HepG2 (cell line): ENCODE data around the gene ENO2. TPM values are rescaled to one million over a fixed set of nuclear protein-coding genes. Genes with fewer than 3 reads are reported as not detected.

Experiments used
- CAMTA2 ChIP-seq: sonication (generic); formaldehyde crosslinking; IDR thresholded peaks from 2 replicates; pipeline ENCODE4 v1.4.0; 2020; ENCODE audit warnings: mild to moderate bottlenecking, missing genetic modification reagents, borderline replicate concordance
- CBFB ChIP-seq: sonication (generic); formaldehyde crosslinking; IDR thresholded peaks from 2 replicates; pipeline ENCODE4 v1.4.0; 2020; ENCODE audit warnings: missing genetic modification reagents
- CCDC6 ChIP-seq: sonication (generic); formaldehyde crosslinking; IDR thresholded peaks from 2 replicates; pipeline ENCODE4 v1.8.1; 2022; ENCODE audit warnings: mild to moderate bottlenecking, missing genetic modification reagents, moderate library complexity
- FOXA1 ChIP-seq, 2 experiments: fragments of 450-650 bp in 1 of 2; sonication (generic) in 1 of 2; formaldehyde crosslinking in 1 of 2; IDR thresholded peaks; 2 replicates each; pipeline versions ENCODE4 v1.4.0 to v1.6.1; 2016 to 2020; ENCODE audit warnings: missing genetic modification reagents in 1 of 2
- GATAD2A ChIP-seq: IDR thresholded peaks from 2 replicates; pipeline ENCODE4 v1.6.1; 2016
- KAT8 ChIP-seq: IDR thresholded peaks from 2 replicates; pipeline ENCODE4 v1.6.1; 2016; ENCODE audit warnings: missing genetic modification reagents, missing compliant biosample characterization
- KLF16 ChIP-seq, 2 experiments: sonication (generic) in 1 of 2; formaldehyde crosslinking in 1 of 2; IDR thresholded peaks; 2 replicates each; pipeline versions ENCODE4 v1.6.1 to v1.8.0; 2016 to 2023; ENCODE audit warnings: missing genetic modification reagents in 2 of 2, missing compliant biosample characterization in 1 of 2
- PPARG ChIP-seq: conservative IDR thresholded peaks from 2 replicates; pipeline ENCODE4 v1.6.1; 2016; ENCODE audit warnings: missing biosample characterization, missing genetic modification reagents
- REPIN1 ChIP-seq: sonication (generic); formaldehyde crosslinking; IDR thresholded peaks from 2 replicates; pipeline ENCODE4 v1.8.0; 2022; ENCODE audit warnings: missing genetic modification reagents, low read depth, mild to moderate bottlenecking, borderline replicate concordance
- SAFB2 ChIP-seq: sonication (generic); formaldehyde crosslinking; IDR thresholded peaks from 2 replicates; pipeline ENCODE4 v1.5.1; 2020; ENCODE audit warnings: missing genetic modification reagents, low read depth, mild to moderate bottlenecking, borderline replicate concordance
- SIX1 ChIP-seq: sonication (generic); formaldehyde crosslinking; IDR thresholded peaks from 2 replicates; pipeline ENCODE4 v1.4.0; 2020; ENCODE audit warnings: missing genetic modification reagents, borderline replicate concordance
- SRSF9 ChIP-seq: fragments of 200-400 bp; formaldehyde crosslinking; IDR thresholded peaks from 2 replicates; pipeline ENCODE4 v1.6.1; 2018; ENCODE audit warnings: borderline replicate concordance, mild to moderate bottlenecking, low read depth, low read length; ENCODE audit not compliant: insufficient read depth, poor library complexity, severe bottlenecking
- TAF1 ChIP-seq: sonication (generic); formaldehyde crosslinking; IDR thresholded peaks from 2 replicates; pipeline ENCODE4 v1.4.0; 2020; ENCODE audit warnings: missing genetic modification reagents
- TBL1XR1 ChIP-seq: fragments of 150-350 bp; IDR thresholded peaks from 2 replicates; pipeline ENCODE4 v1.6.1; 2014; ENCODE audit warnings: borderline replicate concordance, low read length; ENCODE audit not compliant: partially characterized antibody
- TCF12 ChIP-seq, 2 experiments: fragments of 450-650 bp in 1 of 2; sonication (generic) in 1 of 2; formaldehyde crosslinking in 1 of 2; IDR thresholded peaks; 2 replicates each; pipeline versions ENCODE4 v1.6.1 to v1.8.0; 2017 to 2022; ENCODE audit warnings: antibody characterized with exemption in 1 of 2, mild to moderate bottlenecking in 1 of 2, missing genetic modification reagents in 1 of 2, moderate library complexity in 1 of 2
- TCF7L2 ChIP-seq: IDR thresholded peaks from 2 replicates; pipeline ENCODE4 v1.6.1; 2011; ENCODE audit warnings: mild to moderate bottlenecking, low read depth, low read length, moderate library complexity
- U2AF2 ChIP-seq: fragments of 200-400 bp; formaldehyde crosslinking; IDR thresholded peaks from 2 replicates; pipeline ENCODE4 v1.6.1; 2017; ENCODE audit warnings: low read depth, mild to moderate bottlenecking, low read length
- ZBTB7B ChIP-seq: sonication (generic); formaldehyde crosslinking; IDR thresholded peaks from 2 replicates; pipeline ENCODE4 v1.4.0; 2020; ENCODE audit warnings: missing genetic modification reagents
- ZNF382 ChIP-seq: sonication (generic); formaldehyde crosslinking; IDR thresholded peaks from 2 replicates; pipeline ENCODE4 v1.5.0; 2020; ENCODE audit warnings: missing genetic modification reagents, mild to moderate bottlenecking, borderline replicate concordance
- ZNF432 ChIP-seq: sonication (generic); formaldehyde crosslinking; IDR thresholded peaks from 2 replicates; pipeline ENCODE4 v1.5.0; 2020; ENCODE audit warnings: missing genetic modification reagents, mild to moderate bottlenecking, borderline replicate concordance
- ZNF773 ChIP-seq: sonication (generic); formaldehyde crosslinking; IDR thresholded peaks from 2 replicates; pipeline ENCODE4 v1.4.0; 2020; ENCODE audit warnings: missing genetic modification reagents, borderline replicate concordance
- ZNF792 ChIP-seq: IDR thresholded peaks from 2 replicates; pipeline ENCODE4 v1.6.1; 2016
- ZNF878 ChIP-seq: sonication (generic); formaldehyde crosslinking; IDR thresholded peaks from 2 replicates; pipeline ENCODE4 v1.8.1; 2023; ENCODE audit warnings: mild to moderate bottlenecking, missing genetic modification reagents, moderate library complexity
- ZNF891 ChIP-seq: sonication (generic); formaldehyde crosslinking; IDR thresholded peaks from 2 replicates; pipeline ENCODE4 v1.5.0; 2020; ENCODE audit warnings: mild to moderate bottlenecking, missing genetic modification reagents
- polyA plus RNA-seq, 8 experiments: library from polyadenylated mRNA; depleted of rRNA in 3 of 8; stranded (reverse) in 7 of 8; unstranded in 1 of 8; fragments of >200 nt; fragmentation: Illumina TruSeq in 4 of 8; extraction: Trizol in 4 of 8; gene quantifications; 2 replicates each; pipeline versions ENCODE4 v1.2.1 to v1.2.3, GENCODE V29; 2011 to 2016; ENCODE audit warnings: low read depth in 4 of 8, missing spikeins in 1 of 8, mixed read lengths in 1 of 8; ENCODE audit not compliant: insufficient read depth in 1 of 8
- total RNA-seq, 5 experiments: library from RNA; depleted of rRNA; stranded (reverse); fragments of >200 nt; fragmentation: Illumina TruSeq; extraction: Trizol; gene quantifications; 2 replicates each; pipeline ENCODE4 v1.2.3, GENCODE V29; 2016; ENCODE audit warnings: low read depth in 1 of 5
- TF ChIP-seq, protein P1 (sequence below): sonication (generic); formaldehyde crosslinking; IDR thresholded peaks from 2 replicates; pipeline ENCODE4 v1.4.0; 2020; ENCODE audit warnings: missing genetic modification reagents
- TF ChIP-seq, protein P2 (sequence below): sonication (generic); formaldehyde crosslinking; IDR thresholded peaks from 2 replicates; pipeline ENCODE4 v1.9.0; 2022; ENCODE audit warnings: missing genetic modification reagents, mild to moderate bottlenecking, borderline replicate concordance

Gene ENO2
- total and polyA plus RNA-seq, 2 of the 13 experiments (the other 11 are each of a cell fraction or from before 2014, with no cell fraction given) = 19.3 to 136 TPM

DNA sequence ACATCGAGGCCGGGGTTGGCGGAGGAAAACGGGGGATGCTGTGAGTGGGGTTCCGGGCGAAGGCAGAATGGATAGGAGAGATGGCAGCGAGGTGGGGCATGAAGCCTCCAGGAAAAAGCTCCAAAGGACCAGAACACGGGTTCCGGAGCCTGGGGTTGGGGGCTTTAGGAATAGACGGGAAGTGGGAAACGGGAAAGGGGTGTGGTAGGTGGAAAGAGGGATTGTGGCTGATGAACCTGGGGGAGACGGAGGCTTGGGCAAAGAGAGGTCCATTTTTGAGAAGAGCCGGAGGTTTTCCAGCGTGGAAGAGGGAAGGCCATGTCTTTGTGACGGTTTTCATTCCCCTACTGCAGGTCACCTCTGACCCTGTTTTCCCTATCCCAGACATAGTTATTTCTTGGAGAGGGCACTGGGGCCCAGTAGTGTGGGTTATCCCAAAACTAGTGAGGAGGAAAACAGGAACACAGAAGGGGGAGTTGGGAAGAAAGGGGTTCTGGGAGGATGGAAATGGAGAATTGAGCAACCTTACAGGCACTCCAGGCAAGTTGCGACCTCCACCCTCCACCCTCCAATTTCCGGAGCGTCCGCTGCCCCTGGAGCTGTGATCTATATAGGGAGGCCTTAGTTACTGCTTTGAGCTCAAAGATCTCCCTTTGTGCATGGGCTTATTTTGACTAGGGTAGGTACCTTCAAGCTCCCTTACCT is 14.5 kb downstream of the ENO2 start (continued):
- TF ChIP-seq CCDC6 (no peak), CBFB (no peak), PPARG (CRISPR knock-in tag) (peak; percentile 43; the same call in 1 of the 2 replicates), REPIN1 (no peak), KAT8 (CRISPR knock-in tag) (0 out of 2 replicates have a peak, but pooled peaks have one; percentile 21), SRSF9 (no peak), KLF16 (CRISPR knock-in tag; IDR thresholded peaks at IDR 0.05) (0 out of 4 replicates have a peak, but pooled peaks of 1 of the 2 experiments have one; percentile 20), TAF1 (CRISPR knock-in tag) (0 out of 2 replicates have a peak, but pooled peaks have one; percentile 27), CAMTA2 (CRISPR knock-in tag) (no peak), ZNF878 (CRISPR knock-in tag) (no peak), SIX1 (CRISPR knock-in tag) (no peak), U2AF2 (no peak), ZNF792 (no peak), ZNF773 (CRISPR knock-in tag) (no peak), TCF12 (IDR thresholded peaks at IDR 0.05) (no peak), TCF12 (CRISPR knock-in tag; IDR thresholded peaks at IDR 0.05) (no peak), ZNF891 (CRISPR knock-in tag) (no peak), ZNF382 (CRISPR knock-in tag) (no peak), TCF7L2 (no peak), TBL1XR1 (no peak), SAFB2 (CRISPR knock-in tag) (no peak), GATAD2A (CRISPR knock-in tag) (peak; percentile 28; the same call in 1 of the 2 replicates), FOXA1 (IDR thresholded peaks at IDR 0.05) (no peak), FOXA1 (CRISPR knock-in tag; IDR thresholded peaks at IDR 0.05) (no peak), ZBTB7B (CRISPR knock-in tag) (0 out of 2 replicates have a peak, but pooled peaks have one; percentile 32), ZNF432 (no peak)
- TF ChIP-seq, protein P1, sequence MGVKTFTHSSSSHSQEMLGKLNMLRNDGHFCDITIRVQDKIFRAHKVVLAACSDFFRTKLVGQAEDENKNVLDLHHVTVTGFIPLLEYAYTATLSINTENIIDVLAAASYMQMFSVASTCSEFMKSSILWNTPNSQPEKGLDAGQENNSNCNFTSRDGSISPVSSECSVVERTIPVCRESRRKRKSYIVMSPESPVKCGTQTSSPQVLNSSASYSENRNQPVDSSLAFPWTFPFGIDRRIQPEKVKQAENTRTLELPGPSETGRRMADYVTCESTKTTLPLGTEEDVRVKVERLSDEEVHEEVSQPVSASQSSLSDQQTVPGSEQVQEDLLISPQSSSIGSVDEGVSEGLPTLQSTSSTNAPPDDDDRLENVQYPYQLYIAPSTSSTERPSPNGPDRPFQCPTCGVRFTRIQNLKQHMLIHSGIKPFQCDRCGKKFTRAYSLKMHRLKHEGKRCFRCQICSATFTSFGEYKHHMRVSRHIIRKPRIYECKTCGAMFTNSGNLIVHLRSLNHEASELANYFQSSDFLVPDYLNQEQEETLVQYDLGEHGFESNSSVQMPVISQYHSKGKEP = no peak
- TF ChIP-seq, protein P2, sequence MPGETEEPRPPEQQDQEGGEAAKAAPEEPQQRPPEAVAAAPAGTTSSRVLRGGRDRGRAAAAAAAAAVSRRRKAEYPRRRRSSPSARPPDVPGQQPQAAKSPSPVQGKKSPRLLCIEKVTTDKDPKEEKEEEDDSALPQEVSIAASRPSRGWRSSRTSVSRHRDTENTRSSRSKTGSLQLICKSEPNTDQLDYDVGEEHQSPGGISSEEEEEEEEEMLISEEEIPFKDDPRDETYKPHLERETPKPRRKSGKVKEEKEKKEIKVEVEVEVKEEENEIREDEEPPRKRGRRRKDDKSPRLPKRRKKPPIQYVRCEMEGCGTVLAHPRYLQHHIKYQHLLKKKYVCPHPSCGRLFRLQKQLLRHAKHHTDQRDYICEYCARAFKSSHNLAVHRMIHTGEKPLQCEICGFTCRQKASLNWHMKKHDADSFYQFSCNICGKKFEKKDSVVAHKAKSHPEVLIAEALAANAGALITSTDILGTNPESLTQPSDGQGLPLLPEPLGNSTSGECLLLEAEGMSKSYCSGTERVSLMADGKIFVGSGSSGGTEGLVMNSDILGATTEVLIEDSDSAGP (CRISPR knock-in tag) = no peak
